Suprapubic skin (tissue), 4 donors: ENCODE results near the gene PAF1. TPM values are rescaled to one million over a fixed set of nuclear protein-coding genes. Genes with fewer than 3 reads are reported as not detected.

Source experiments
- DNase-seq, 2 donors: peaks; one replicate each; pipeline ENCODE4 v3.0.0-alpha.2; 2019; ENCODE audit warnings: low spot score in 2 of 2
- H3K27ac ChIP-seq: fragments of 200-600 bp; sonication (generic); one replicate; pipeline ENCODE4 v1.5.1; 2019
- H3K27me3 ChIP-seq: fragments of 200-600 bp; sonication (generic); one replicate; pipeline ENCODE4 v1.5.1; 2019
- H3K36me3 ChIP-seq: fragments of 200-600 bp; sonication (generic); one replicate; pipeline ENCODE4 v1.5.1; 2019
- H3K4me1 ChIP-seq: fragments of 200-600 bp; sonication (generic); one replicate; pipeline ENCODE4 v1.5.1; 2019
- H3K4me3 ChIP-seq: fragments of 200-600 bp; sonication (generic); one replicate; pipeline ENCODE4 v1.5.1; 2019; ENCODE audit warnings: mild to moderate bottlenecking
- H3K9me3 ChIP-seq: fragments of 200-600 bp; sonication (generic); one replicate; pipeline ENCODE4 v1.5.1; 2019
- CTCF ChIP-seq, 2 donors: fragments of 200-600 bp in 1 of 2; fragments of 450-650 bp in 1 of 2; sonication (generic) in 1 of 2; IDR thresholded peaks; one replicate each; pipeline ENCODE4 v1.5.1; 2016 to 2019; ENCODE audit warnings: antibody characterized with exemption in 2 of 2, mild to moderate bottlenecking in 1 of 2, moderate library complexity in 1 of 2
- EP300 ChIP-seq: sonication (generic); formaldehyde crosslinking; IDR thresholded peaks from one replicate; pipeline ENCODE4 v1.6.1; 2017; ENCODE audit warnings: antibody characterized with exemption
- POLR2A ChIP-seq, 2 donors: fragments of 450-650 bp; IDR thresholded peaks; one replicate each; pipeline ENCODE4 v1.6.1; 2017; ENCODE audit warnings: antibody characterized with exemption in 2 of 2, mild to moderate bottlenecking in 2 of 2, moderate library complexity in 2 of 2
- POLR2AphosphoS5 ChIP-seq, 3 donors: sonication (generic); formaldehyde crosslinking; IDR thresholded peaks; one replicate each; pipeline ENCODE4 v1.6.1; 2017; ENCODE audit warnings: antibody characterized with exemption in 3 of 3
- WGBS: methylation state at CpG from one replicate; pipeline ENCODE4 v1.1.5; 2018; 5-methylcytosine and 5-hydroxymethylcytosine counted together
- total RNA-seq, 4 donors: library from RNA; depleted of rRNA; stranded (reverse); fragments of >200 nt; gene quantifications; one replicate each; pipeline ENCODE4 v1.1.0, GENCODE V29; 2016

PAF1 gene
- total RNA-seq, 4 donors from 2014 or later: 24.8 to 42.4 (median 35.4) TPM

- H3K27me3 ChIP-seq: no peaks in the 10 kb centered on the region
- 88% methylated on average over 14 of the region's 27 CpGs for WGBS
- H3K4me1 ChIP-seq: peaks cover 27% of the 10 kb centered on the region
- no peaks in the 10 kb centered on the region for H3K9me3 ChIP-seq
- no peak overlapping the region for H3K4me3 ChIP-seq
- no peak overlapping the region for H3K27ac ChIP-seq
- TF ChIP-seq POLR2A (IDR thresholded peaks at IDR 0.05) (no peak), POLR2AphosphoS5 (IDR thresholded peaks at IDR 0.05) (no peak), CTCF (IDR thresholded peaks at IDR 0.05) (no peak), EP300 (no peak)
- H3K36me3 ChIP-seq: peaks cover 29% of the 10 kb centered on the region
- peak in 1 of 2 donors; percentile 82 for DNase-seq
These were observed 25.5 kb upstream of the PAF1 start for GRCh38 chr19:39416152-39417120.

DNA sequence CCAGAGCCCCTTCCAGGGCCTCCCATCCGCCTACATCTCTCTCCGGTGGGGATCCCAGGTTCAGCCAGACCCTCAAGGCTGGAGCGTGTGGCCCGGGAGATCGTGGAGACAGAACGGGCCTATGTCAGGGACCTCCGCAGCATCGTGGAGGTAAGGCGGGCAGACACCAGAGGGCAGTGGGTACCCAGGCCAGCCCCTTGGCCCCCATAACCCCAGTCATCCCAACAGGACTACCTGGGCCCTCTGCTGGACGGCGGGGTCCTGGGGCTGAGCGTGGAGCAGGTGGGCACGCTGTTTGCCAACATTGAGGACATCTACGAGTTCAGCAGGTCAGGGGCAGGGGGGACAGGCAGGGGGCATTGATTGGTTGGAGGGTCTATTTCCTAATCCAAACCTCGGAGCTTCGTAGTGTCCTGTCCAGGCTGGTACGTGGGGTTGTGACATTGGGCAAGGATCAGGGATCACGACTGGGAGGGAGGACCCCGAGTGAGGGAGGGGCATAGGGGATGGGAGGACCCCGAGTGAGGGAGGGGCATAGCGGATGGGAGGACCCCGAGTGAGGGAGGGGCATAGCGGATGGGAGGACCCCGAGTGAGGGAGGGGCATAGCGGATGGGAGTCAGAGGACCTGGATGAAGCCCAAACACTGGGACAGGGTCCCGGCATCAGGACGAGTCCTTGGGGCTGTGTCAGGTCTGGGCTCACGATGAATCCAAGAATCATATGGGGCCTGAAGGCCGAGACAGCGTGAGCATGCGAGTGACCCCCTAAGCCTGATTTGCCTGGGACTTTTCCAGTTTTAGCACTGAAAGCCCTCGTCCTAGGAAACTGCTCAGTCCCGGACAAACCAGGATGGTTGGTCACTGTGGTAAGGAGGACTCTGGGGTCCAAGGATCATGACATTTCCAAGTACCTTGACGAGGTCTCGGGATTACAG is 24.5 kb upstream of the PAF1 start:
- Histone ChIP-seq H3K4me1 (peaks cover 38% of the 10 kb centered on the region), H3K4me3 (peak overlapping the region; percentile 93), H3K27me3 (no peaks in the 10 kb centered on the region), H3K27ac (no peak overlapping the region), H3K9me3 (no peaks in the 10 kb centered on the region), H3K36me3 (peaks cover 21% of the 10 kb centered on the region)
- DNase-seq: no peak
- no peak for TF ChIP-seq EP300
- TF ChIP-seq CTCF (IDR thresholded peaks at IDR 0.05): no peak
- no peak for TF ChIP-seq POLR2A (IDR thresholded peaks at IDR 0.05)
- no peak for TF ChIP-seq POLR2AphosphoS5 (IDR thresholded peaks at IDR 0.05)
- 68% methylated on average over 27 of the region's 35 CpGs for WGBS

DNA sequence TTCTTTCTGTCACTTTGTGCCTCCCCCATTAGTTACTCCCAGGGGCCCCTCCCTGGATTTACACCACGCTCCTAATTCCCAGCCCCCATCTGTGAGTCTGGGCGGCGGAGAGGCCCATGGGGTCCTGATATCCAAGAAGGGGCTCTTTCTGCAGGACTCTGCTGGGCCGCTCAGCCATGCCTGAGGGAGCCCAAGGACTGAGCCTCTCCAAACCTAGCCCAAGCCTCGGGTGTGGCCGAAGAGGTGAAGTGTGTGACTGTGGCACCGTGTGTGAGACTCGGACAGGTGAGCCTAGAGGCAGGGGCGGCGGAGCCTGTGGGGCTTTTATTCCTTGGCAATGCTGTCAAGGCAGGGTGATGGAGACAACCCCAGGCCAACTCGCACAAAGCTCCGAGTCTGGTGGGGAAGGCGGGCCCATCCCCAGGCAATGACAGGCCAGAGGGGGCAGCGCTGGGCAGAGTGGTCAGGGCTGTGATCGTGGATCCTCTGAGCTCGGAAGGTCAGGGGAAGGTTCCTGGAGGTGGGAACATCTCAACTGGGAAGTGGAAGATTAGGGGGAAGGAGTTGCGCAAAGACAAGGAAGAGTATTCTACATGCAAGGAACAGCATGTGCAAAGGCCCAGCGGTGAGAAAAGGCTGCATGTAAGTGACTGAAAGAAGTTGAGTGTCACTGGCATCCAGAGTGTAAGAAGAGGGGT is 23.2 kb upstream of the PAF1 start:
- H3K4me1 ChIP-seq: peaks cover 45% of the 10 kb centered on the region
- 58% methylated on average over 14 of the region's 18 CpGs for WGBS

DNA sequence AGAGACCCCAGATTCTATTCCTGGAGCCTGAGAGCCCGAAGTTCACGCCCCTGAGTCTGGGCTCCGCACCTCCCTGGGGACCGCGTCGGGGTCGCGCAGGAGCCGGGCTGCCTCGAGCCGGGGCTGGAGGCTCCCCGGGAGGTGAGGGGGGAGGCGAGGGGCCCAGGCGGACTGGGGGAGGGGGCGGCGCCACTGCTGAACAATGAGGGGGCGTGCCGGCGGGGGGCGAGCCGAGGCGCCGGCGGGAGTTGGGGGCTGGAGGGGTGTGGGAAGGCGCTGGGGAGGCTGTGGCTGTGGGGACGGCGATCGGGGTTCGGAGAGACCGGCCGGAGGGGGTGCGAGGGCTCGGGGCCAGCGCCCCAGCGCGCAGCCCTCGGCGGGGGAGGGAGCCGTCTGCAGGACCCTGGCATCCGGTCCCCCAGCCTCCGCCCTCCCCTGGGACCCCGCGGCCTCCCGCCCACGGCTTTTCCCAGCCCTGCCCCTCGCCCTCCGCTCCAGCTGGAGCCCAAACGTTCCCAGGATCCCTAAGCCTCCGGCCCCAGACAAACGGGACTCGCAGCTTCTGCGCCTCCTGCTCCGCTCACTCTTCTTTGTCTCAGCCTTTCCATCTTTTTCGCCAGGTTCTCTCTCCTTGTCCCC is 22.5 kb upstream of the PAF1 start:
- TF ChIP-seq EP300 (no peak), CTCF (IDR thresholded peaks at IDR 0.05) (no peak), POLR2AphosphoS5 (IDR thresholded peaks at IDR 0.05) (no peak), POLR2A (IDR thresholded peaks at IDR 0.05) (no peak)
- Histone ChIP-seq H3K9me3 (no peaks in the 10 kb centered on the region), H3K4me1 (peaks cover 45% of the 10 kb centered on the region), H3K4me3 (peak overlapping the region; percentile 93), H3K36me3 (peaks cover 15% of the 10 kb centered on the region), H3K27me3 (no peaks in the 10 kb centered on the region), H3K27ac (peak overlapping the region; percentile 81)
- peak; percentile 84 to 89 for DNase-seq
- WGBS: 3% methylated on average over 37 of the region's 54 CpGs

More for the DNA sequence above, 23.2 kb upstream of the PAF1 start:
- Histone ChIP-seq H3K27ac (peak overlapping the region; percentile 81), H3K36me3 (peaks cover 16% of the 10 kb centered on the region), H3K4me3 (peak overlapping the region; percentile 93), H3K9me3 (no peaks in the 10 kb centered on the region), H3K27me3 (no peaks in the 10 kb centered on the region)
- no peak for TF ChIP-seq POLR2A (IDR thresholded peaks at IDR 0.05)
- no peak for TF ChIP-seq CTCF (IDR thresholded peaks at IDR 0.05)
- TF ChIP-seq POLR2AphosphoS5 (IDR thresholded peaks at IDR 0.05): no peak
- no peak for TF ChIP-seq EP300
- peak; percentile 83 to 85 for DNase-seq
